Fibroblast of peridontal ligament (primary cell): Measurements from ENCODE around the gene ZP3.
"Not testable (repeated sequence)": the region's sequence is repeated elsewhere in the genome, so short reads cannot be mapped to it uniquely, and the experiment has no call there.

Experiments
- DNase-seq: peaks from one replicate; pipeline ENCODE4 v3.0.0-alpha.2; 2010; ENCODE audit errors: extremely low read depth

The ZP3 gene

GRCh38 chr7:76485822-76486610 is 61.3 kb downstream of the ZP3 start:
- not testable (repeated sequence) for DNase-seq

GRCh38 chr7:76486618-76487017 is 61.9 kb downstream of the ZP3 start:
- DNase-seq: not testable (repeated sequence)

DNA sequence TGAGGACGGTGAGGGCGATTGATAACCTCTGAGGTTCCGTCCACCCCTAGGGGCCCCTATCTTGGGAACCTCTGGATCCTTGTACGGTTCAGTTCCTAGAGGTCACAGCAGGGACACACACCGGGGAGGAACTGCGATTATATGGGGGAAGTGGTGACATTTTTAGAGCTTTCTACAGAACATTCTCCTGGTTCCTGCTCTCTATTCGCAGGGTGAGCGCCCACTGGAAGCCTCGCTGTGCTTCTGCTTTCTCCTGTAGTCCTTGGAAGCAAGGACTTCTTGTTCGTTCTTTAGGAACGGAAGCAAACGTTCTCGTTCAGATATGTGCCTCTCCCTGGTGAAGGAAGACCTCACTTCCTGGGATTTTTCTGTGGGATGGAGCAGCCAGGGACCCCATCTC is 63.2 kb downstream of the ZP3 start:
- DNase-seq: not testable (repeated sequence)
